SH-SY5Y (cell line): Measurements from ENCODE around the gene TACR1.

Source experiments
- GATA2 ChIP-seq: IDR thresholded peaks from 2 replicates; pipeline ENCODE4 v1.6.1; 2011; ENCODE audit warnings: mild to moderate bottlenecking, low read depth, low read length
- GATA3 ChIP-seq: IDR thresholded peaks from 2 replicates; pipeline ENCODE4 v1.6.1; 2011; ENCODE audit warnings: low read depth, mild to moderate bottlenecking, low read length, moderate library complexity

- TF ChIP-seq GATA3 (no peak), GATA2 (no peak)
These were observed 18.8 kb downstream of the TACR1 start for GRCh38 chr2:75180476-75180875.
